Measurements from ENCODE around the gene BCL7A. TPM values are rescaled to one million over a fixed set of nuclear protein-coding genes. Genes with fewer than 3 reads are reported as not detected.
"Not testable (repeated sequence)": the region's sequence is repeated elsewhere in the genome, so short reads cannot be mapped to it uniquely, and the experiment has no call there.

BCL7A gene
- total and polyA plus RNA-seq, 7 donors = 3.6 to 14.3 (median 11.3) TPM

DNA sequence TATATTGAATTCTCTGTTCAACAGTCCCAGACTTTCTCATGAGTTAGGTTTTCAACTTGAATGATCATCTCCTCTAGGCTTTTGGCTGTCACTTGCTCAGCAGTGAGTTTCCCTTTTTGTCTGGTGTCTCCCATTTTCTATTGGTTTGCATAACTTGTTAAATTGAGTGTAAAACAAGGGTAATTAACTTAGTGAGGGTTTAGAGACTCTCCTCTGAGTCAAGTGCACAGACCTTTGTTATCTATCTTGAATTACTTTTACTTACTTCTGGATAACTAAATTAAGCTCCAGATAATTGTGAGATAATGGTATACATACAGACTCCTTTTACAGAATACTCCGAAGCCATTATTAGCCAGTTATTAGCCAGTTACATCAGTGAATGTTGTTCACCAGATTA, 78.9 kb downstream of the BCL7A start:
- H3K4me1 ChIP-seq = peaks cover 85% of the 10 kb centered on the region
- H3K27ac ChIP-seq = peak overlapping the region; percentile 97
- ATAC-seq (no peak), DNase-seq (no peak)
- no peaks in the 10 kb centered on the region for H3K9me3 ChIP-seq
- intact Hi-C loops (cut with DNase I) = no loop called here
- TF ChIP-seq, protein P1, sequence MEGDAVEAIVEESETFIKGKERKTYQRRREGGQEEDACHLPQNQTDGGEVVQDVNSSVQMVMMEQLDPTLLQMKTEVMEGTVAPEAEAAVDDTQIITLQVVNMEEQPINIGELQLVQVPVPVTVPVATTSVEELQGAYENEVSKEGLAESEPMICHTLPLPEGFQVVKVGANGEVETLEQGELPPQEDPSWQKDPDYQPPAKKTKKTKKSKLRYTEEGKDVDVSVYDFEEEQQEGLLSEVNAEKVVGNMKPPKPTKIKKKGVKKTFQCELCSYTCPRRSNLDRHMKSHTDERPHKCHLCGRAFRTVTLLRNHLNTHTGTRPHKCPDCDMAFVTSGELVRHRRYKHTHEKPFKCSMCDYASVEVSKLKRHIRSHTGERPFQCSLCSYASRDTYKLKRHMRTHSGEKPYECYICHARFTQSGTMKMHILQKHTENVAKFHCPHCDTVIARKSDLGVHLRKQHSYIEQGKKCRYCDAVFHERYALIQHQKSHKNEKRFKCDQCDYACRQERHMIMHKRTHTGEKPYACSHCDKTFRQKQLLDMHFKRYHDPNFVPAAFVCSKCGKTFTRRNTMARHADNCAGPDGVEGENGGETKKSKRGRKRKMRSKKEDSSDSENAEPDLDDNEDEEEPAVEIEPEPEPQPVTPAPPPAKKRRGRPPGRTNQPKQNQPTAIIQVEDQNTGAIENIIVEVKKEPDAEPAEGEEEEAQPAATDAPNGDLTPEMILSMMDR (IDR thresholded peaks at IDR 0.05) = no peak
- no peaks in the 10 kb centered on the region for H3K27me3 ChIP-seq (ENCODE audit: insufficient read depth in 3 of 3, low read length in 2 of 3)
- H3K36me3 ChIP-seq (ENCODE audit: insufficient read depth in 1 of 2, low read depth in 1 of 2) = no peaks in the 10 kb centered on the region
- no peak overlapping the region for H3K4me3 ChIP-seq
- WGBS, 3 donors = 82 to 94% (median 84%) methylated on average over 1 of the region's 1 CpG

DNA sequence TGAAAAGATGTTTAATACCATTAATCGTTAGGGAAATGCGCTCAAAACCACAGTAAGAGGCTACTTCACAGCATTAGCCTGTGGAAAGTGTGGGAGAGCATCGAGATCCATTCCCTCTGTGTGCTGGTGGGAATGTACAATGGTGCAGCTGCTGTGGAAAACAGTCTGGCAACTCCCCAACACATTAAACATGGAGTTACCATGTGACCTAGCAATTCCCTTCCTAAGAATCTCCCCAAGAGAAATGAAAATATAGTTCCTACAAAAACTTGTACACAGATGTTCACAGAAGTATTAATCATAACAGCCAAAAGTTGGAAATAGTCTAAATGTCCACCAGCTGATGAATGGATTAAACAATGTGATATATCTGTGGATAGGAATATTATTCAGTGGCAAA, 80.6 kb downstream of the BCL7A start:
- Histone ChIP-seq H3K4me1 (peaks cover 85% of the 10 kb centered on the region), H3K27ac (peak overlapping the region; percentile 97), H3K27me3 (ENCODE audit: insufficient read depth in 3 of 3, low read length in 2 of 3) (no peaks in the 10 kb centered on the region), H3K36me3 (ENCODE audit: insufficient read depth in 1 of 2, low read depth in 1 of 2) (peaks cover 0 to 3% of the 10 kb centered on the region in 2 donors), H3K4me3 (no peak overlapping the region), H3K9me3 (no peaks in the 10 kb centered on the region)
- intact Hi-C loops (cut with DNase I) = no loop called here
- WGBS, 3 donors = 48 to 57% (median 55%) methylated on average over 3 of the region's 3 CpGs
- no peak for ATAC-seq
- no peak for DNase-seq
- TF ChIP-seq, protein P1 (IDR thresholded peaks at IDR 0.05) = no peak

DNA sequence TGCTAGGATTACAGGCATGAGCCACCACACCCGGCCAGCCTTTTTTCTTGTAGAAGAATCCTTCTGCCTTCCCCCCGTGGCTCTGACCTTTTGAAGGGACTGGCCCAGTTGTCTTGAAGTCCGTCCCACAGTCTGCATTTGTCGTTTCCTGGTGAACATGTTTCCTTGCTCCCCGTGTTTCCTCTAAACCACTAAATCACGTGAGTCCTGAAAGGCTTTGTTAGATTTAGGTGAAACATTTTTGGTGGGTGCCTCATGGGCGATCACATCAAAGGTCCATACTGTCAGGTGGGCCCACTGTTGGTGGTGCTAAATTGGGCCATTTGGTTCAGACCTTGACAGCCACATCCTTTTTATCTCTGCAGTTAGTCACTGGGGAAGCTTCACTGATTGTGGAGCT, 83.2 kb downstream of the BCL7A start:
- peak overlapping the region; percentile 97 for H3K27ac ChIP-seq
- H3K27me3 ChIP-seq (ENCODE audit: insufficient read depth in 3 of 3, low read length in 2 of 3) = no peaks in the 10 kb centered on the region
- 28 to 43% (median 32%) methylated on average over 7 of the region's 7 CpGs for WGBS, 3 donors
- no peaks in the 10 kb centered on the region for H3K9me3 ChIP-seq
- H3K36me3 ChIP-seq (ENCODE audit: insufficient read depth in 1 of 2, low read depth in 1 of 2) = peaks cover 0 to 3% of the 10 kb centered on the region in 2 donors
- H3K4me3 ChIP-seq = no peak overlapping the region
- TF ChIP-seq, protein P1 (IDR thresholded peaks at IDR 0.05) = no peak
- no peak for DNase-seq
- intact Hi-C loops (cut with DNase I) = no loop called here
- peak in 1 of 4 donors; percentile 15 for ATAC-seq
- peaks cover 76% of the 10 kb centered on the region for H3K4me1 ChIP-seq

DNA sequence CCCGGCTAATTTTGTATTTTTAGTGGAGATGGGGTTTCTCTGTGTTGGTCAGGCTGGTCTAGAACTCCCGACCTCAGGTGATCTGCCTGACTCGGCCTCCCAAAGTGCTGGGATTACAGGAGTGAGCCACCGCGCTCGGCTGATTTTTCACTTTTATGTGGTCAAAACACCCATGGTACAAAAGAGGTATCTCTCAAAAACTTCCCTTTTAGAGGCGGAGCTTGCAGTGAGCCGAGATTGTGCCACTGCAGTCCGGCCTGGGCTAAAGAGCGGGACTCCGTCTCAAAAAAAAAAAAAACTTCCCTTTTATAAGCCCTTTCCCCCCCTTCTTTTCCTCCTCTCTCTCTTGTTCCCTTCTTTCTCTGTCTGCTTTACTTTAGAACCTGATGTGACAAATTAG, 83.8 kb downstream of the BCL7A start:
- peaks cover 69% of the 10 kb centered on the region for H3K4me1 ChIP-seq
- WGBS, 3 donors = 75 to 94% (median 89%) methylated on average over 11 of the region's 11 CpGs
- H3K27me3 ChIP-seq (ENCODE audit: insufficient read depth in 3 of 3, low read length in 2 of 3); H3K36me3 ChIP-seq (ENCODE audit: insufficient read depth in 1 of 2, low read depth in 1 of 2); H3K9me3 ChIP-seq; DNase-seq; H3K4me3 ChIP-seq; ATAC-seq; intact Hi-C loops (cut with DNase I): not testable (repeated sequence)
- peak overlapping the region; percentile 97 for H3K27ac ChIP-seq

DNA sequence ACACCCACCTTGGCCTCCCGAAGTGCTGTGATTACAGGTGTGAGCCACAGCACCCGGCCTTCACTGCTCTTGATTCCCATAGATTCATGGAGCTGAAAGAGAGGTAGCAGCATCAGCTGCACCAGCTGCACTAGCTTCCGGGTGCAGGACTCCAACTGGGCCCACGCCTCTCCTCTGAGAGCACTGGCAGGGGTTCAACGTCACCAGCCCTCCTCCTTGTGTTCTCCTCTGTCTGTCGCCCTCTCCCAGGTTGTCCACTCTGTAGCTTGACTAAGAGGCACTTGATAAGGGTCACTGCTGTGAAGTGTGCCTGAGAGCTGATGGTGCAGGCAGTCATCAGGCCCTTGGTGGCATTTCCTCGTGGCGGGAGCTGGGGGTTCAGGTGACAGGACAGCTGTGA, 85.2 kb downstream of the BCL7A start:
- peaks cover 65% of the 10 kb centered on the region for H3K4me1 ChIP-seq

More for the DNA sequence above, 85.2 kb downstream of the BCL7A start:
- no peaks in the 10 kb centered on the region for H3K27me3 ChIP-seq (ENCODE audit: insufficient read depth in 3 of 3, low read length in 2 of 3)
- H3K9me3 ChIP-seq = no peaks in the 10 kb centered on the region
- intact Hi-C loops (cut with DNase I) = no loop called here
- H3K36me3 ChIP-seq (ENCODE audit: insufficient read depth in 1 of 2, low read depth in 1 of 2) = peaks cover 0 to 3% of the 10 kb centered on the region in 2 donors
- WGBS, 3 donors = 26 to 56% (median 29%) methylated on average over 8 of the region's 8 CpGs
- peak overlapping the region; percentile 97 for H3K27ac ChIP-seq
- peak; percentile 21 to 54 (median 44) for ATAC-seq
- TF ChIP-seq, protein P1 (IDR thresholded peaks at IDR 0.05) = no peak
- no peak overlapping the region for H3K4me3 ChIP-seq
- DNase-seq = no peak
